ENCODE measurements around the gene ADCY5.

Gene ADCY5

DNA sequence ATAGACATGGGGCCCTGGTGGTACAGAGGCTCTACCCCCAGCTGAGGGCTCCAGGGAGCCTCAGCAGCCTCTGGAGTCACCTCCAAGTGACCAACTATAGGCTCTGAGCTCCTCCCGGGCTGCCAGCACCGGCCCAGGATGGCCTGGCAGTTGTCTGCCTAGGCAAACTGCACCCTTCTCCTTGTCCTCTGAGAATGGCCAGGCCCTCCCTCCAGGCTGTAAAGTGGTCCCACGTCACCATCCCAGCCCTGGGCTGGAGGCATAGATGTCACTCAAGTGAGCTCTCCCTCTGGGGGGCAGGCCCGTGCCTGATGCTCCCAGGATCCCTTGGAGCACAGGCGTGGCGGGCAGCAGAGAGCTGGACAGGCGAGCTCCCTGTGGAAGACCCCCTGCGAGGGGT lies 127.1 kb downstream of the ADCY5 start:
- FAIRE-seq, result no peak

DNA sequence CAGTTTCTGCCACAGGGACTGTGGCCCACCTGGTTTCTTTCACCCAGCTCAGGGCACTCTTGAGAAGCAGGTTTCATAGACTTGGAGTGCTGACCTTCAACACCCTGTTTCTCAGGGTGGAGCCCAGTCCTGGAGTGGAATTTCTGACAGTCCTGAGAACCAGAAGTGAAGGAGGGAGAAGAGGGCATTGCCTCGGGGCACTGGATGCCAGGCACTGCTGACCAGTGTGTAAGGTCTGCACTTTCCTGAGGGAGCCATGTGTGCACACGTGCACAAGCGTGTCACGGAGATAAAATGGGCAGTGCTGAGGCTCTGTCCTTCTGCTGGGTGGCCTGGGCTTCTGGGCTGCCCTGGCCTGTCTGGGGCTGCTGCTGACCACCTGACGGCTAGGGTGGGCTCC lies 128.7 kb downstream of the ADCY5 start:
- FAIRE-seq, result no peak

DNA sequence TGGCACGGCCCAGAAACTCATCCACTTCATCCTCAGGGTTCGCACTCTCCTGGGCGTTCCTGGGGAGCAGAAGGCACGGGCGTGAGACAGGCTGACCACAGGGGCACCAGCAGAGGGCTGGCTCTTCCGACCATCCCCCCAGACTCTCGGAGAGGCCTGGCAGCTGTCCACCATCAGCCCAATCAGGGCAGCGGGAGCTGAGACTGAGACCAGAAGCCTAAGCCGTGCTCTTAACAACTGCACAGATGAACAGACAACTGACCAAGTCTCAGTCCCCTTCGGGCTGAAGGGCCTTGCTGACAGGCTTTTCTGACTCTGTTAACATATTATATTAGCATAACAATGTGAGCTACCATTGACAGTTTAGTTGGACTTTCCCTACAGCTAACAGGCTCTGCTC lies 129.1 kb downstream of the ADCY5 start:
- no peak for FAIRE-seq

DNA sequence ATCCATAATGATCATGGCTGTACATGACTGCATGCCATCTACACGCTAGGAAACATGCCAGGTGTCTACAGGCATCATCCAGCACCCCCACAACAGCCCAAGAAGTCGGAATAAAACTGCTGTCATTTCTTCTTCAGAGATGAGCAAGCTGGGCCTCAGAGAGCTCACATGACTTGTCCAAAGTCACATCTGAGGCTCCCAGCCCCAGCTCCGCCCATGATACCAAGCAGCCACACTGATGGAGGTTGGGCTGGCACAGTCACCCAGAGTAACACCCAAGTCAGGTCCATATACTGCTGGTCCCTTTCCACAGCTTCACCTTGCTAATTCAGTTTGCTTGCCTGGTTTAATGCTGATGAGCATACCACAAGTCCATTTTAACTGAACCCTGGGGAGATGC lies 130.5 kb downstream of the ADCY5 start:
- no peak for FAIRE-seq

DNA sequence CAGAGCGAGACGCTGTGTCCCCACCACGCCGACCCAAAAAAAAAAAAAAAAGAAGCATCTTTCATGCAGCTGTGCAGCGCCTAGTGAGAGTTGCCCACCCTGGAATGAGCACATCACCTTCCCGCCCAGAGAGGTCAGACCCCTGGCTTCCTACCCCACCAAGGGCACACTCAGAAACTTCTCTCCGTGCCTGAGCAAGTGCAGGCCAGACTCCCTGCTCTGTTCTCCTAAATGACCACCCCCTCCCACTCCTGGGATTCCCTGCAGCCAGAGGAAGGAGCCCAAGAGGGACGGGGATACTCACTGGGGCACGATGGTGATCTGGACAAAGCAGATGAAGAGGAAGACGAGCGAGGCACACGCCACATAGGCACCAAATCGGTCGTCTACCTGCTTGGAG lies 131.2 kb downstream of the ADCY5 start:
- FAIRE-seq, result no peak

DNA sequence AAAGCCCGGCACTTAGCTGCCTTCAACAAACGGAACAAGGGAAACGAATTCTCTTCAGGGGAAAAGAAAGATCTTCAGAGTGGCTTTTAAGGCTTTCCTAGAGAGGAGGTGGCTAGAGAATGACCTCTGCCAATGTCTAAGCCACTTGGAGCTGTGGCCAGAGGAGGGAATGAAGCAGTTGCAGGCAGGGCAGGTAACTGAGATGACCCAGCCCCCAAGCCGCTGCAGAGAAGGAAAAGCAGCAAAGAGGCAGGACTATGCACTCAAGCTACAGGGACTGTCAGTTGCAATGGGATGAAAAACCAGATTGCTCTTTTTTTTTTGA lies 133.7 kb downstream of the ADCY5 start:
- no peak for FAIRE-seq

DNA sequence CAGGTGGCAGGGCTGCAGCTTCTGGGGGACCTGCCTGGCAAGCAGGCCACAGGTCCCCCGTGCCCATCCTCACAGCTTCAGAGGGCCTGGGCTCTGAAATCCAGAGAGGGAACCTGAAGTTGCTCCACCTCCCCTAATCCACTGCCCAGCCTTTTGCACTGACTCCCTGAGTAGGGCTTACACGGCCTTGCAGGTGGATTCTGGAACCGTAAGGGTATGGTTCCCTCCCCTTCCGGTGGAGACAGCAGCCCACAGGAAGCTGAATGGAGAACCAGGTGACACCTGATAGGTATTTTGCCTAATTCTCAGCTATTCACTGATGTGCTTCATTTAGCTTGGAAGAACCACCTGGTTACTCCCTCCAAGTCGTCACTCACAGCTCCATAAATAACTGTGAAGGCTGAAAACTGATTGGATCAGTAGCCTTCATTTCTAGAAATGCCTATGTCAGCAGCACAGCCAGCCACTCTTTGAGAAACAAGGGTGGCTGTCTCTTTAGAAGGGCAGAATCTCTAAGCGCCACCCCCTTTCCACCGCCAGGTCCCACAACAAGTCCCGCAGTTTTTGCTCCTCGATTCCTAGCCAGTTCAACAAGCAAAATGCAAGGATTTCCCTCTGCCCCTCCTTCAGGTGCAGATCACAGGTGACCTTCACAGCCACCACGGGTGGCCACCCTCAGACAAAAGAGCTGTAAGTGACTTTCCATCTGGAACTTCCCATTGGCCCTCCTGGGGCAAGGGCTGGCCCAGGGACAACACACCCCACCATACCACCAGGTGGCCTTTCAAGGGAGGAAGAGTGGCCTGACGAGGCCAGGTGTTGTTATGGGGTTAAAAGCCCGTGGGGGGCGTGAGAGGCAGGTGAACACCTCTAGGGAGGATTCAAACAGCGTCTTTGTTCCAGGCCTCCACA lies 134.3 kb downstream of the ADCY5 start:
- FAIRE-seq, result no peak

DNA sequence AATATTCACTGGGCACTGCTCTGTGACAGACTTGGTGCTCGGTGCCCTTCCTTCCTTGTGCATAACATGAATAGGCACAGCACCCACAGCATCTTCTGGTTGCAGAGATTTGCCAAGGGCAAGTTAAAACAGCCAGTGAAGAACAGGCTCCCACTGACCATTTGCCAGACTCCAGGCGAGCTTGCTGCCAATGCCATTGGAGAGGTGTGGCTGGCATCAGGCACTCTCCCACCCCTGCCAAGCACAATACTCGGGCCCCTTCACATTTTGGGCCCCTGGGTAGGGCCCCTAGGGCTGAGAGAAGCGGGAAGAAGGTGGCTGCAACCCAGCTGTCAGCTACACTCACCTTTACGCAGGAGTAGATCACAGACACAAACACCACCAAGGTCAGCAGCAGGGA lies 135.0 kb downstream of the ADCY5 start:
- no peak for FAIRE-seq

DNA sequence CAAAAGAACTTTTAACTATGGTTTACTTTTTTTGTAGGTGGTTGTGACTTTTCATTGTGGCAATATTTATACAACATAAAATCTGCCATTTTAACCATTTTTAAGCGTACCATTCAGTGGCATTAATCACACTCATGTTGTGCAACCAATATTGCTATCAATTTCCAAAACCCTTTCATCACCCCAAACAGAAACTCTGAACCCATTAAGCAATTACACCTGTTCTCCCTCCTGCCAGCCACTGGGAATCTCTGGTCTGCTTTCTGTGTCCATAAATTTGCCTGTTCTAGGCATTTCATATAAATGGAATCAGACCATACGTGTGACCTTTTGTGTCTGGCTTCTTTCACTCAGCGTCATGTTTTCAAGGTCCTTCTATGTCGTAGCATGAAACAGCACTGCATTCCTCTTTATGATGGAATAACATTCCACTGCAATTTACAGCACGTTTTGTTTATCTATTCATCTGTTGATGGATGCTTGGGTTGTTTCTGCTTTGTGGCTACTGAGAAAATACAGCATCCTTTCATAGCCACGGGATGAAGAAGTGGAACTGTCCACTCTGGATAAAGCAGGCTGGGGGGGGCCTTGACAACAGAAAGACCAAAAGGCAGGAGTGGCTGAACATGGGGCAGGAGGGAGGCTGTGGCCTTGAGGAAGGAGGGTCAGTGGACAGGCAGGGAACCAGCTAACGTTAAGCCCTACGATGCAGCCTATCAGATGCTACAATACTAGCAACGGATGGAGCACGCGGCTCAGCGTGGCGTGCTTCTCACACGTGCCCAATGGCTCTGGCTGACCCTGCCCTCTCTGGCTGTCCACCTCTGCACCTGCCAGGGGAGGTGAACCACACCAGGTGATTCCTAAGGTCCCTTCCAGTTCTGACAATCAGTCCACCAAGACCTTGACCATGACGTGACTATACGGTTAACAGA lies 136.3 kb downstream of the ADCY5 start:
- no peak for FAIRE-seq

DNA sequence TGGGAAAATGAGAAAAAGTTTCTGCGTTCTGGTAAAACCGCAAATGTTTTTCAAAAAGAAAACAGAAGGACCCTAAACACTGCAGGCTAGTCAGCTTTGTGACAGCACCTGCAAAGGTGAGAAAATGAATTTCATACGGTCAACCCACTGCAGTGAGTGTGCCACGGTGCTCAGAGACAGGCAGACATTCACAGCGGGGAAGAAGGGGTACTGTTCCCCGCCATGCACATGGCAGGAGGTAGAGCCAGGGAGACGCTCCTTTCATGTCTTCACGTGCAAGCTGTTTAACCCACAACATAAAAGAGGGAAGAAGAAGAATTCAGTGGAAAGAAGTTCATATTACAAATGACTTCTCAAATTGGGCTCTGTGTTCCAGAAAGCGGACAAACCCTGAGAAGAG lies 137.7 kb downstream of the ADCY5 start:
- FAIRE-seq, result no peak

DNA sequence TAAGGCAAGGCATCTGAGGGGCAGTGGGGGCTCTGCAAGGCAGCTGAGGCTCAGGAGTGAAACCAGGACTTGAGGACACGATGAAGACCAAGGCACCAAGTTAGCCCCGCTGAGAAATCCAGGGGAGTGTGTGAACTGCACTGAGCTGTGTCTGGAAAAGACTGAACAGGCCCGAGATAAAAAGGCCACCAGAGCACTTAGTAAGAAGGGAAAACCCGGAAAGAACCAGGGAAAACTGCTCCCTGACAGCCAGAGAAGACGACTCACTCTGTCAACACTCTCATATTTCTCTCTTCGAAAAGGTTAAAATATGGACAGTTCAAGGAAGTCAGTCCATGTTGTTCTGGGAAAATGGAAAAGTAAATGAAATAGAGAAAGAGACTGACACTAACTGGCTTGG lies 138.1 kb downstream of the ADCY5 start:
- FAIRE-seq, result no peak

DNA sequence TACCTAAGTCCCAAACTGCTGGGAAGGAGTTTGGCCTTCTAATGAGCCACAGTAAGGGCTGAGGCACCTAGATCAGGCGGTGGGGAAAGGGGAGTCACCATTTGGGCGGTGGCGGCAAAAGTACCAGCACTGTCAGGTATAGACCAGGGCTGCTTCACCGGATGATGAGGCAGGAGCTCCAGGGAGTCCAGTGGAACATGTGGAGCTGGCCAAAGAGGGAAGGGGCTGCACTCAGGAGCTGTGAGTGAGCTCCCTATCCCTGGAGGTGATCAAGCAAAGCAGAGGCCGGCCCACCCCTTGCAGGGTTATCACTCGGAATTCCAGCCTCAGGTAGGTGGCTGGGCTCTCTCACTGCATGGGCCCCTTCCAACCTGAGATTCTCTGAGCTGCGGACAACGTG lies 138.7 kb downstream of the ADCY5 start:
- FAIRE-seq, result no peak

DNA sequence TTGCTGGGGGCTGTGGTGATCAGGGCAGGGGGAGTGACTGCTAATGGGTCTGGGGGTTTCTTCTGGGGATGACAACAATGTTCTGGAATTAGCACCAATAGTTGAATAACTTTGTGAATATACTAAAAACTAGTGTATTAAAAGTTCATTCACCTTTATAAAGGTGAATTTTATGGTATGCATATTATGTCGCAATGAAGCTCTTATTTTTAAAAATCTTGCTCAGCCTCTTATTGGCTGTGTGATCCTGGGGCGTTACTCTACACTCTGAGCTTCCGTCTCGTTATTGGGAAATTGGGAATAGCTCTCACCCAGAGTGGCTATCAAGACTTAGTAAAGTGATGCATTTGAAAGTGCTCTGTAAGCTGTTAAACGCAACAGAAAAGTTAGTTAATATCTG lies 141.8 kb downstream of the ADCY5 start:
- FAIRE-seq, result no peak

DNA sequence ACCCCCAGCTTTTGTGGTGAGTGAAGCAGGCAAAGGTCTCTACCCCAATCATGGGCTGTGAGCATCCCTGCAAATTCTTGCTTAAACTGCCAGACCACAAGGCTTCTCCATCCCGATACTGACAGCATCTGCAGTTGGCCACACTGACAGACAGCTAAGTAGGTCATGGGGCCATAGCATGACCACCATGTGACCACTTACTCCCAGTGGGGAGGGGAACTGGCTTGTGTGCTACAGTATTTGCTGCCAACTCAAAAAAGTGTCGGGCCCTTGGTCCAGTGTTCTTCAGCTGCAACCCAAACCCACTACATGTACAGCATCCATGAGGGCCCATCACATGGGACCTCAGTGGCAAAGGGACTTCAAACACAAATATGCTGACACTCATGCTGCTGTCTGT lies 143.7 kb downstream of the ADCY5 start:
- FAIRE-seq, result no peak

DNA sequence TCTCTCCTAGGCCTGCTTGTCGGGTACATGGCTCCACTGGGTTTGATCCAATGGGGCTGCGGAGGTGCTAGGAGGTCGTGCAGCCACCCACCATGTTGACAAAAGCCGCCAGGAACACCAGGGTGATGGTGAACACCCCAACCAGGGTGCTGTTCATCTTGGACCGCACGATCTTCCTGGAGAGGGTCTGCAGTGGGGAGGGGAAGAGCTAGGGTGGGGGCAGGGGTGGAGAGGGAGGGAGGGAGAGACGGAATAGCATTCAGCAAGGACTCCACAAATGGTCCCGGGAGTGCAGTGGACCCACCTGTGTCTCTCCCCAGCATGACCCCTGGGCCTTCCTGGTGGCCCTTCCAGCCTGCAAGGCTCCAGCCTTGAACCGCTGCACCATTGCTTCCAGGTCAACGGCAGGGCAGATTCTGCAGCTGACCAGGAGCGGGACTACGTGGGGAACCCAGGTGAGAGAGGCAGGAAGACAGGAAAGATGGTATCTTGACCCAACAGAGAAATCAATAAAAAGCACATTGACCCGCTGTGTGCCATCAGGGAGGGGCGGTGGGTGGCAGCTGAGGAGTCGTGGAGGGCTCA lies 144.8 kb downstream of the ADCY5 start:
- no peak for FAIRE-seq

DNA sequence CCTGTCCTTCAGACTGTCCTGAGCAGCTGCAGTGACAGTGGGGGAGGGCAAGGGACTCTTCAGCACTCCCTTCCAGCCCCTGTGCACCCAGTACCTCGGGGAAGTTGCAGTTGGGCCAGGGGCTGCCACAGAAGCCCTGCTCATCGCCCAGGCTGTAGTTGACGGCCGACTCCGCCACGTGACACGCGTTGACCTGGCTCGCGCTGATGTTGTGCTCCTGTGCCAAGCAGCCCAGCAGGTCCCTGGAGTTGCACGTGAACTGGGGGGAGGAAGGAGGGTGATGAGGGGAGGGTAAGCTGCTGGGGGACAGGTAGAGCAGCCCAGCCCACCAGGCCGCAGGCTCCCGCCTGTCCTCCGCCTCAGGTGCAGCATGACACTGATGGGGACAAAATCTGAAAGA lies 145.9 kb downstream of the ADCY5 start:
- FAIRE-seq, result no peak

DNA sequence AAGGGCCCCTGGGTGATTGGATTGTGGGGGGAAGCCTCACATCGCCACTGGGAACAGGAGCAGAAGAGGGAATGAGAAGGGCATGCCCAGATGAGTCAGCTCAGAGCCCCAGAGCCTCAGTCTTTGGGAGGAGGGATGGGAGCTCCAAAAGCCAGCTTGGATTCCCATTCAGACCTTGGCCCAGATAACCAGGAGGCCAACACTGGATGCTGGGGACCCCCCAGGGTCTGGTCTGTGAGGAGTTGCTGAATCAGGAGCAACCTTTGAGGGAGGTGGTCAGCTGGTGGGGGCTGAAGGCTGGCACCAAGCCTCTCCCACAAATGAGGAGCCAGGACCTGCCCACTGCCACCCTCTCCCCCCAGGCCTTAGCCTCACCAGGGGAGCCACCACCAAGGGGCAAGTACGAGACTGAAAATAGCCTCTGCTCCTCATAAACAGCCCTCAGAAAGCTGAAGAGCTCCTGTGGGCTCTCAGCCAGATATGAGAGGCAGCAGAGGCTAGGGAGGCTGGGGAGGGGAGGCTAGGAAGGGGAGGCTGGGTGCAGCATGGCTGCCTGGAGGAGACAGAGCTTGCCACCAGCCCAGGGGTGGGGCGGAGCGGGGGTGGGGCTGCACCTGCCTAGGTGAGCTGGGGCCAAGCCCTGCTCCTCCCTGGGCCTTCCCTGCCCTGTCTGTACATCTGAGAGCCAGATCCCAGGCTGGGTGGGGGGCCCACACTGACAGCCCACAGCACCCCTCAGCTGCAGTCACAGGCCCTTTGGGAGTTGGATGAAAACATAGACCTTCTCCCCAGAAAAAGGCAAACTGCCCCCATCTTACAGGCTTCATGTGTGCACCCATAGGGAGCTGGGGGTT lies 147.3 kb downstream of the ADCY5 start:
- no peak for FAIRE-seq

DNA sequence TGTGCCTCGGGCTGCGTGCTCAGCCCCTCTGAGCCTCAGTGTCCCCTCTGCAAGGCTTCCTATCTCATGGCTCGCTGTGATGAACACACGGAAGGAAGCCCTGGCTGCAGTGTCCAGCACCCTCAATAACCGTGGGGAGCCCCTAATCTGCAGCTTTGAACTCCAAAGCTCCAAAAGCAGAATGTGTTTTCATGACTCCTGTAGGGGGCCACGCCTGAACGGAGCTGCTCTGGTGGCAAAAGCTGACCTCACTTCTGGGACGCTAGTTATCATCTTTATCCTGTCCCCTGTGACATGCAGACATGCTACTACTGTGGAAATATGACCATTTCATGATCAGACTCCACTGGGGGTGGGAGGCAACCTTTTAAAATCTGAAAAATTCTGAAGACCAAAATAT lies 148.3 kb downstream of the ADCY5 start:
- no peak for FAIRE-seq

DNA sequence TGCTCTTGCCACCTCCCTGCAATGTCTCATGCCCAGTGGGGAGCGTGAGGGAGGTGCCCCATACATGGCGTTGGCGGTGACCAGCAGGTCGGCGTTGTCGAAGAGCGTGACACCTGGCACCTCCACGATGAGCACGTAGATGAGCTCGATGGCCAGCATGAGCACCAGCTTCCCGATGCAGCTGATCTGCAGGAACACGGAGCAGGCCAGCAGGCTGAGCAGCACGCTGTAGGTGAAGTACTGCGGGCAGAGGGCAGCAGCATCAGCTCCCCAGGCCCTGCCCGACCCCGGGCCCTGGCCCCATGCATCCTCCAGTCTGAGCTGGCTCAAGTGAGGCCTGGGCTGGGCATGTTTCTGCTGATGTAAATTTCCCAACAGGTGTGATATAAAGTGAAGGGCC lies 148.8 kb downstream of the ADCY5 start:
- no peak for FAIRE-seq

DNA sequence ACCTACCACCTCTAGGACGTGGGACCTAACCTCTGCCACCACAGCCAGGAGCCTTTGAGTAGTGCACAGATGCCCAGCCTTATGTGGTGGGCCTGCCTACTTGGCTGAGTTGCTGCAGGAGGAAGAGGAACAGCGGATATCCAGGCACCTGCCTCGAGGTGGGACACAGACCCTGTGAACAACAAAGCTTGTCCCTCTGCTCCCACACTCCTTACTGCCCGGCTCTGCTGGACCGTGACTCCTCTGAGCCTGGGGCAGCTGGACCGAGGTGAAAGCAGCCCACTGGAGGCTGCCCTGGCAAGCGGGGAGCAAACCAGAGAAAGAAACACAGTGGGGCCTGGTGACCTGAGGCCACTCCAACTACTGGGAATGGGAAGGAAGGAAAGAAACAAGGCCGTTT lies 149.3 kb downstream of the ADCY5 start:
- no peak for FAIRE-seq

DNA sequence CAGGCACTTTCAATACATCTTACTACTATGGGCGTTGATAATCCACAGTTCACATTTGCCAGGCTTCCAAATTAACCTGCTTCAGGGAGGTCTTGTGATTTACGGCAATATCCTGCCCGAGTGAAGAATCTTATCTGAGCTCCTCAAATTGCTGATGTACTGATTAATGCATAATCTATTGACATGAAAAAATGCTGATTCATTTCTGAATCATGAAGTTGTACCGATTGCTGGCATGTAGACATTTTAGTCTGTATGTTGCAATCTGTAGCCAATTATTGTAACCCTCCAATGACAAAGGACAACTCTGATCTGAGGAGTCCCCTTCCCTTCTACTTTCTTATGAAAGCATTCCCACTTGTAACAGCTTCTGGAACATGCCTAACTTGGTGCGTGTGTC lies 150.0 kb downstream of the ADCY5 start:
- FAIRE-seq, result no peak

DNA sequence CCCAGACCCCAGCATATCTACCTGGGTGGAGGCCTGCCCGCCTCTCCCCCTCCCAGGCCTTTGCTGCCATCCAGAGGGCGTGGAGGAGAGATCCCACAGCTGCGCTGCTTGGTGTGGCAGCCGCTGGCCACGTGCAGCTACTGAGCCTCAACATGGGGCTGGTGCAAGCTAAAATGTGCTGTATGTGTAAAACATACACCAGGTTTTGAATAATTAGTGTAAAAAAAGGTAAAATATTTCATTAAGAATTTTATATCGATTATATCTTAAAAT lies 151.3 kb downstream of the ADCY5 start:
- no peak for FAIRE-seq
